ENCODE results near the gene FTSJ3. TPM values are rescaled to one million over a fixed set of nuclear protein-coding genes. Genes with fewer than 3 reads are reported as not detected.
"Not testable (repeated sequence)": the region's sequence is repeated elsewhere in the genome, so short reads cannot be mapped to it uniquely, and the experiment has no call there.

Gene FTSJ3, protein sequence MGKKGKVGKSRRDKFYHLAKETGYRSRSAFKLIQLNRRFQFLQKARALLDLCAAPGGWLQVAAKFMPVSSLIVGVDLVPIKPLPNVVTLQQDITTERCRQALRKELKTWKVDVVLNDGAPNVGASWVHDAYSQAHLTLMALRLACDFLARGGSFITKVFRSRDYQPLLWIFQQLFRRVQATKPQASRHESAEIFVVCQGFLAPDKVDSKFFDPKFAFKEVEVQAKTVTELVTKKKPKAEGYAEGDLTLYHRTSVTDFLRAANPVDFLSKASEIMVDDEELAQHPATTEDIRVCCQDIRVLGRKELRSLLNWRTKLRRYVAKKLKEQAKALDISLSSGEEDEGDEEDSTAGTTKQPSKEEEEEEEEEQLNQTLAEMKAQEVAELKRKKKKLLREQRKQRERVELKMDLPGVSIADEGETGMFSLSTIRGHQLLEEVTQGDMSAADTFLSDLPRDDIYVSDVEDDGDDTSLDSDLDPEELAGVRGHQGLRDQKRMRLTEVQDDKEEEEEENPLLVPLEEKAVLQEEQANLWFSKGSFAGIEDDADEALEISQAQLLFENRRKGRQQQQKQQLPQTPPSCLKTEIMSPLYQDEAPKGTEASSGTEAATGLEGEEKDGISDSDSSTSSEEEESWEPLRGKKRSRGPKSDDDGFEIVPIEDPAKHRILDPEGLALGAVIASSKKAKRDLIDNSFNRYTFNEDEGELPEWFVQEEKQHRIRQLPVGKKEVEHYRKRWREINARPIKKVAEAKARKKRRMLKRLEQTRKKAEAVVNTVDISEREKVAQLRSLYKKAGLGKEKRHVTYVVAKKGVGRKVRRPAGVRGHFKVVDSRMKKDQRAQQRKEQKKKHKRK
- total RNA-seq = 50.6 and 72.5 TPM in 2 replicates

DNA sequence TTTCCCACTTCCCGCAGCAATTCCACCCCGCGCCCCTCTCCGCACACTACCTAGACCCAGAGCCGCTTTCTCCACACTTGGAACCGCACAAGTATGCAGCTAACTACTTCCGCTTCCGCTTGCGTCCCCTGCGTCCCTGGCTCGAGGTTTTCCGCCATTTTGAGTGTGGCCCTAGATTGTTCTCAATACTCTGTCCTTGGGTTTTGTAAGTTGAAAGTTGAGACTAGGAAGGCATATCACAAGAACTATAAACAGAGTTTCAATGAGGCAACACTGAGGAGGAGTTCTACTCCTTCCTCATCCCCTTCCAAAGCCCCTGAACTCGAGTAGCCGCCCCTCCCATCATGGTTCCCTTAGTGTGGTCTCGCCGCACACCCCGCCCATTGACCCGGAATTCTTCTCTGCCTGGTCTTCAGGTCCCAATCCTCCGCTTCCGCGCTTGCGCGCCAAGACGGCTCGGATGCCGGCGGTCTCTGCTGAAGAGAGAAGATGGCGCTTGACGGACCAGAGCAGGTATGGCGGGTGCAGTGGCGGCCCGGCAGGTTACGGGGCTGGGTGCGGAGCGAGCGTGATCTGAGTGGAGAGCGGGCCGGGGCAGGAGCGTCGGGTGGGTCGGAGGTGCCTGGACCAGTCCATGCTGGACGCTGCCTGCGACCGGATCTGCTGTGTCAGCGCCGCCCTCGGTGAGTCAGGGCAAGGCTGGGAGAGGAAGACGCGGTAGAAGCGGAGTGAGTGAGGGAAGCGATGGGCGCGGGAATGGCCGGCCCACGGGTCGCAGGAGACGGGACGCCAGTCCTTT lies at the start of gene FTSJ3, which contains the start of gene PSMC5:
TSS of gene FTSJ3 (minus strand) at position 662 of the 799 bp plus-strand sequence. CDS start 761 bp downstream, outside the sequence.
TSS of gene PSMC5 (plus strand) at position 430 of the 799 bp plus-strand sequence. CDS start at position 490, 60 bp downstream.
- DNase-seq (ENCODE audit: low read depth) = peak; percentile 95
- H3K4me3 ChIP-seq (ENCODE audit: low read depth, low read length) = peak within 1 kb of the TSS; percentile 67
- TF ChIP-seq, protein P1, sequence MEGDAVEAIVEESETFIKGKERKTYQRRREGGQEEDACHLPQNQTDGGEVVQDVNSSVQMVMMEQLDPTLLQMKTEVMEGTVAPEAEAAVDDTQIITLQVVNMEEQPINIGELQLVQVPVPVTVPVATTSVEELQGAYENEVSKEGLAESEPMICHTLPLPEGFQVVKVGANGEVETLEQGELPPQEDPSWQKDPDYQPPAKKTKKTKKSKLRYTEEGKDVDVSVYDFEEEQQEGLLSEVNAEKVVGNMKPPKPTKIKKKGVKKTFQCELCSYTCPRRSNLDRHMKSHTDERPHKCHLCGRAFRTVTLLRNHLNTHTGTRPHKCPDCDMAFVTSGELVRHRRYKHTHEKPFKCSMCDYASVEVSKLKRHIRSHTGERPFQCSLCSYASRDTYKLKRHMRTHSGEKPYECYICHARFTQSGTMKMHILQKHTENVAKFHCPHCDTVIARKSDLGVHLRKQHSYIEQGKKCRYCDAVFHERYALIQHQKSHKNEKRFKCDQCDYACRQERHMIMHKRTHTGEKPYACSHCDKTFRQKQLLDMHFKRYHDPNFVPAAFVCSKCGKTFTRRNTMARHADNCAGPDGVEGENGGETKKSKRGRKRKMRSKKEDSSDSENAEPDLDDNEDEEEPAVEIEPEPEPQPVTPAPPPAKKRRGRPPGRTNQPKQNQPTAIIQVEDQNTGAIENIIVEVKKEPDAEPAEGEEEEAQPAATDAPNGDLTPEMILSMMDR (IDR thresholded peaks at IDR 0.05; ENCODE audit: insufficient read depth, low read depth, low read length) = peak; percentile 41

DNA sequence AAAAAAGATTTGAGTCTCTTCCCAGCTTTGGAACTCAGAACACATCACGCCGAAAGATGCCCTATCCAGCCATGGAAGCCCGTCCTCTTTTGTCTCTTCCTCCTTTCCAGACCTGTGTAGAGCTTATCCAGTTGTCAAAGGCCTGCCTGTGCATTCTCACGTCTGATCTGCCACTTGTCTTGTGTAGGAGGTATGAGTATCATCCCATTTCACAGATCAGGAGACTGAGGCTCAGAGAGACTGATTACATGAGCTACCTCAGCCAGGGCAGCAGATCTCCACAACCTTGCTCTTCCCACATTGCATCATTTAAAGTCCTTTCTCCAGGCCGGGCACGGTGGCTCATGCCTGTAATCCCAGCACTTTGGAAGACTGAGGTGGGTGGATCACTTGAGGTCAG lies 47.2 kb upstream of the FTSJ3 start:
- DNase-seq (ENCODE audit: low read depth); H3K4me3 ChIP-seq (ENCODE audit: low read depth, low read length): not testable (repeated sequence)

DNA sequence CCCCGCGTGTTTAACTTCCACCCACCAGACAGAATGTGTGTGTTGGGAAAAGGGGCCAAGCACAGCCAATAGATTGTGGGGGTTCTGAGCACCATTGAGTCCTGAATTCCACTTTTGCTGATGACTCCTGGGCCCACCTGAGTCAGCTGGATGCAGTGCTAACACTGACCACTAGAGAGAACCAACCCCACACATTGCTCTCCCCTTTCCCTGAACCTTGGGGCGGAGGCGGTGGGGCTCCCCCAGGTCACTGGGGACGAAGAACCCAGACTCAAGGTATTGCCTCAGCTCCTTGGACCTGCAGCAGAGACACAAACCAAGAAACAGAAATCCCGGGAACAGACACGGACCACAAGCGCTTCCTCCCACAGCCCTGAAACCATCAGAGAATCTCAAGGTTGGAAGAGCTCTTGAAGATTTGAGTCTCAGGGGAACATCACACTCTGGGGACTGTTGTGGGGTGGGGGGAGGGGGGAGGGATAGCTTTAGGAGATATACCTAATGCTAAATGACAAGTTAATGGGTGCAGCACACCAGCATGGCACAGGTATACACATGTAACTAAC lies 46.7 kb upstream of the FTSJ3 start:
- not testable (repeated sequence) for H3K4me3 ChIP-seq (ENCODE audit: low read depth, low read length); DNase-seq (ENCODE audit: low read depth)

DNA sequence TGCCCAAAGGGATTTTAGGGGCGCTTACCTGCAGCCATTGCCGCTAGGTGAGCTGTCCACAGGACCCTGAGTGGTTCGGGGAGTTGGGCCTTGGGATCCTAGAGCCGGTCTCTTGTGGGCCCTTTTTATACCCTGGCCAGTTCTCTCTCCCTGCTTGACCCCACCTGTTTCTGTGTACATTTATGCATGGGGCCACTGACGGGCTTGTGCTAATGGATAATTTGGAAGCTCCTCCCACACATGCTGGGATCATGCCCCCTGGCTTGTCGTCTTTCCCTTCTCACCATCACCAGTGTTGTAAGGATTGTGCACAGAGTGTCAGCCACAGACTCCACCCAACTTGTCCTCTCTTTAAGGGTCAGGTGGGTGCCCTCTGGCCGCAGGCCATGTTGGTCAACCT lies 46.1 kb upstream of the FTSJ3 start, which contains the start of gene CSH2:
TSS of gene CSH2 (minus strand) at position 101 of the 400 bp plus-strand sequence. CDS start at position 38, 63 bp downstream.
- not testable (repeated sequence) for DNase-seq (ENCODE audit: low read depth); H3K4me3 ChIP-seq (ENCODE audit: low read depth, low read length)

DNA sequence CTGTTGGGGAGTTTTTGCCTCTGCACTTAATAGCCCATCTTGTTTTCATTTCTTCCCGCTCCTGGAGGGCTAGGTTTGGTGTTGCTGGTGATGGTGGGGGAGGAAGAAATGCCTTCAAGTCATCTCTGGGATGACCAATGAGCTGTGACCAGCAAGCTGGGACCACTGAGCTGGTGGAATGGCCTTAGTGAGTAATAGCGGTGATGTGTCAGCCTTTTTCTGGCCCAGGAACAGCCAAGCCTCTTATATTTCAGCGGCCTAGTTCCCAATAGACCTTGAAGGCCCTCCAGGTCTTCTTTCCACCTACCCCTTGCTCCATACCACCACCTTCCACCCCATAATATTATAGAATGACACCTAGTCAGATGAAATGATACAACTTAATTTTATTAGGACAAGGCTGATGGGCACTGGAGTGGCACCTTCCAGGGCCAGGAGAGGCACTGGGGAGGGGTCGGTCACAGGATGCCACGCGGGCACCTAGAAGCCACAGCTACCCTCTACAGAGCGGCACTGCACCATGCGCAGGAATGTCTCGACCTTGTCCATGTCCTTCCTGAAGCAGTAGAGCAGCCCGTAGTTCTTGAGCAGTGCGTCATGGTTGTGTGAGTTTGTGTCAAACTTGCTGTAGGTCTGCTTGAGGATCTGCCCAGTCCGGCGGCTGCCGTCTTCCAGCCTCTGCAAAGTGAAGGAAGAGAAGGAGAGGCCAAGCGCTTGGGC lies 44.3 kb upstream of the FTSJ3 start:
- DNase-seq (ENCODE audit: low read depth); H3K4me3 ChIP-seq (ENCODE audit: low read depth, low read length): not testable (repeated sequence)

DNA sequence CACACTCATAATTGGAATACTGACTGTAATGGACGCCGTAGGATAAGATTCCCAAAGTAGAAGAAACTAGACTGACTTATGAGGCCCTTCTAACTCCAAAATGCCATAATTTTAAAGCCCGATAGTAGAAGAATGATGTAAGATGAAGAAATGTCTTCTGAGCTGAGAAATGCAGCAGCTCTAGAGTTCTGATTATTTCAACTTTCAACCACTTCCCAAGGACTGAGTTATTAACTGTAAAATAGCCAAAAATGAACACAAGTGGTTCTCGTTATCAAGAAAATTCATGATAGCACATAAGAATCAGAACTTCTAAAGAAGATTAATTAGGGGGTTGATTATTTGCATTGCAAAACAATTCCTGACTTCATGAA lies 42.8 kb upstream of the FTSJ3 start:
- not testable (repeated sequence) for DNase-seq (ENCODE audit: low read depth); H3K4me3 ChIP-seq (ENCODE audit: low read depth, low read length)

DNA sequence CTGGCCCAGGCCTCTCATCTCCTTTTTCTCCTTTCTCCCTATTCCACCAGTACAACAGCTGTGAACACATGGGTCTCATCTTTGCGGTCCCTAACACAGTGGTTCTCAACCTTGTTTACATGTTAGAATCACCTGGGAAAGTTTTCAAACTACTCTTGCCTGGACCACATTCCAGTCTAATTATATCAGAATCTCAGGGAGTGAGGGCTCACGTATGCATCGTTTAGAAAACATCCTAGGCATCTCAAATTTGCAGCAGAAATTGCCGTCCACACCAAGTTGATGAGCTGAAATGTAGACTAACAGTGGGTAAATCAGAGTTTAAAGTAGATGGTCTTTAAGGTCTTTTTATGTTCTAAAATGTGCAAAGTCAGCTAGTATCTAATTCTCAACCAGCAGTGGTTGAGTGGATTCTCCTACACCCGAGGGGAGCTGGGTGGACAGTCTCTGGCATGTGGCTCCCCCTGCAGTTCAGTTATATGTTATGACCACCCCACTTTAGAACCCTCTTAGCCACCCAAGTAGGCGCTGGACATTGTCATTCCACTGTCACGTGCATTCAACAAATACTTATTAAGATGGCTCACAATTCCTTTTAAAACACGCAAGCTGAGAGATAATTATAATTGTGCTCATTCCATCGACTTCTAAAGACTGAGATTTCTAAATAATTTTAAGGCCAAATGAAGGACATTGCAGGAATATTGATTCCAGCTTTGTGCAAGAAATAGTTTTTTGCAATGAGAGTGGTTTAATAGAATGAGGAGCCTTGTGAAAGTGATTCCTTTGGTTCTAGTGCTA lies 42.2 kb upstream of the FTSJ3 start:
- H3K4me3 ChIP-seq (ENCODE audit: low read depth, low read length); DNase-seq (ENCODE audit: low read depth): not testable (repeated sequence)
- TF ChIP-seq, protein P1 (IDR thresholded peaks at IDR 0.05; ENCODE audit: insufficient read depth, low read depth, low read length) = peak; percentile 34

DNA sequence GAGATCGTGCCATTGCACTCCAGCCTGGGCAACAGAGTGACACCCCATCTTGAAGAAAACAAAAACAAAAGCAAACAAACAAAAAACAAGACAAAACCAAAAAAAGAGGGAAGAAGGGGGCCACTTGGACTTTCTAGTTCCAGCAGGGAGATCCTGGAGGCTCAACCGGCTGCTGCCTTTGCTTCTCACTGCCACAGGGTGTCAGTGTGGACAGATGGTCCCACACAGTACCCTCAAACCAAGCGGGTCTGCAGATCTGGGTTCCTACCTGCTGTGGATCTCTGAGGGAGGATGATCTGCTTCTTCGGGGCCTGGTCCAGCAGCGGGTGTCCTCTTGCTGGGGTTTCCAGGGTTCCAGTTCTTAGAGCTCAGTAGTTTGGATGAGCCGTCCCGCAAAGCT lies 39.2 kb upstream of the FTSJ3 start:
- H3K4me3 ChIP-seq (ENCODE audit: low read depth, low read length); DNase-seq (ENCODE audit: low read depth): not testable (repeated sequence)
- TF ChIP-seq, protein P1 (IDR thresholded peaks at IDR 0.05; ENCODE audit: insufficient read depth, low read depth, low read length) = peak; percentile 18
